NT2/D1 (cell line): ENCODE results near the gene LSM14B.

Experiments used
- SUZ12 ChIP-seq: IDR thresholded peaks from 2 replicates; pipeline ENCODE4 v1.6.1; 2011; ENCODE audit not compliant: insufficient read length, insufficient read depth; ENCODE audit errors: extremely low read depth
- ZNF274 ChIP-seq: IDR thresholded peaks from 2 replicates; pipeline ENCODE4 v1.6.1; 2011; ENCODE audit warnings: mild to moderate bottlenecking, low read depth, low read length

- no peak for TF ChIP-seq SUZ12
- no peak for TF ChIP-seq ZNF274
These were observed 41.9 kb upstream of the LSM14B start for GRCh38 chr20:62080249-62080990.
